Activated T-cell treated with anti-CD3 and anti-CD28 coated beads, Interleukin-2, amount 50 U/mL, for 1 hour (primary cell): ENCODE data around the gene KDM7A.

Experiments
- DNase-seq: peaks from one replicate; pipeline ENCODE4 v3.0.0-alpha.2; 2020

The KDM7A gene

GRCh38 chr7:140081774-140082425 lies 94.9 kb downstream of the KDM7A start:
- DNase-seq = no peak

- DNase-seq = no peak
Measured at GRCh38 chr7:140080919-140081318, 95.9 kb downstream of the KDM7A start.

GRCh38 chr7:140079121-140079536 lies 97.7 kb downstream of the KDM7A start:
- no peak for DNase-seq

DNA sequence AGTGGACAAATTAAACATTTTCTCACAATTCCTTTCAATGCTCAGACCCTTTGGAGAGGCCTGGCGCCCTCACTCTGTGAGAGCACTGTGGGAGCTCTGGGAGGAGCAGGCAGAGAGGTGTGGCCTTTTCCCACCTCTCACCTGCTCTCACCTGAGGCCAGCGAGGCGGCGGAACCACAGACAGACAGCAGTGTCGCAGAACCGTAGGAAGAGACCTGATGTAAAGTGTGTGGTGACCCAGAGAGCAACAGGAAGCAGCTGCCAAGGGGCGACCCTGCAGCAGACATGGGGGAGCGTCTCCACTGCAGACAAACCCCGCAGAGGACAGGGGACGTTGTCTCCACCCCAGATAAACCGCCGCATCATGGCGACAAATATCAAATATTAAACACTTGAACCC lies 98.4 kb downstream of the KDM7A start:
- no peak for DNase-seq

DNA sequence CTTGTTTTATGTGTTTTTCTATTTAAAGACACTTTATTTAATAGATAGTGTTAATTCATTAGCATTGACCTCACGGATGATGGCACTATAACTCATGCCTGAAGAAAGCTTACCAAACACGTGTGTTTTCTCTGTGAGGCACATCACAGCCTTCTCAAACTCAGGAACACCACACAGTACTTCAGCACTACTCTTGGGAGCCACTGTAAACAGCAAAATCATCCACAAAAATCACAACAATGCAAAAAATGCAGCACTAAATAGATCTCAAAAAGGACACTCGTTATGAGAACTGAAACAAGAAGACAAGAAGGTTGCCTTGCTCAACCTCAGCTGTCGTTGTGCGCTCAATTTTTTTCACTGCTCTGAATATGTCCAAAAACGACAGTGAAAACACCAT lies 102.0 kb downstream of the KDM7A start:
- DNase-seq = no peak

DNA sequence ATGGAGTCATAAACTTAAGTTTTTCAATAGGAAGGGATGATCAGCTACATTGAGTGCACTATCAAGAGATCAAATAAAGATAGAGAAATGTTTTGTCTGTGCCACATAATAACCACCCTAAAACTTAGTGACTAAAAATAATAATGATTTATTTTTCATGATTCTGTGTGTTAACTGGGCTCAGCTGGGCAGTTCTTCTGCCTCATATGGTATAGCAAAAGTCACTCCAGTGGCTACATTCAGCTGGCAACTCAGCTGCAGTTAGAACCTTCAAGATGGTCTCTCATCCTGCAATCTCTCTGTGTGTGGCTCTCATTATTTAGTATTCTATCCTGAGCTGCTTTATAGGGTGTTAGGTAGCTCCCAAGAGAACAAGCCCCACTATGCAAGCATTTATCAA lies 106.2 kb downstream of the KDM7A start:
- no peak for DNase-seq

DNA sequence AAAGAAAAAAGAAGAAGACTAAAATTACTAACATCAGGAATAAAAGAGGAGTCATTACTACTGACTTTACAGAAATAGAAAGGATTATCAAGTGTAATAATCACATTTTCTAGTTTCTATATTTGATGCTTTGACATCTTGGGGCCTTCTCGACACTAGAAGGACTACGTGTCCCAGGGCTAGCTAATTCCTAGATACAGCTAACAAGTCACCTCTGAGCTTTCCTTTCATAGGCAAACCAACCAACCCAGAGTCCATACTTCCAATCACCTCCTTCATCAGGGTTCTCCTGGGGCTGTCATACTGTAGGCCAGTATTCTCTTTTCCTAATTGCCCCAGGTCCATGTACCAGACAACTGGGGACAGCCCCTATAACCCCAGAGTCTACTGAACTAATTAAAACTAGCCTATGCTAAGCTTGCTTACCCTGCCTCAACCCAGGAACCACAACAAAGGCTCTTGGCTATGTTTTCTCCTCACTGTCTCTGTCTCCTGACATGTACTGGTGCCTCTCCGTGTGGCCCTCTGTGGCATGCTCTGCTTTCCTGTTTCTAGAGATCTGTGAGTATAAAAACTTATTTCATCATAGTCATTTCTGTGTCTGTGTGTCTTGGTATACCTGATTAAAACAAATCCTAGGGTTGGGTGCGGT lies 107.4 kb downstream of the KDM7A start:
- DNase-seq = no peak

DNA sequence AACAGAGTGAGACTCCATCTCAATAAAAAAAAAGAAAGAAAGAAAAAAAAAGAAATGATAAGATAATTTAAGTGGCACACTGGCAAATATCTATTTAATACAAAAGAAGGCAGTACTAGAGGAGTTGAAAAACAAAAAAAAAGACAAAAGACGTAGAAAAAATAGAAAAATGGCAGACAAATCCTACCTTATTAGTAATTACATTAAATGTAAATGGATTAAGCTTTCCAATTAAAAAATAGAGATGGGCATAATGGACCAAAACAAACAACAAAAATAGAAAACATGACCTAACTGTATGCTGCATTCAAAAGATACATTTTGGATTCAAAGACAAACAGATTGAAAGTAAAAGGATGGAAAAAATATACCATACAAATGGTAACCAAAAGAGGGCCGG lies 108.8 kb downstream of the KDM7A start:
- no peak for DNase-seq

DNA sequence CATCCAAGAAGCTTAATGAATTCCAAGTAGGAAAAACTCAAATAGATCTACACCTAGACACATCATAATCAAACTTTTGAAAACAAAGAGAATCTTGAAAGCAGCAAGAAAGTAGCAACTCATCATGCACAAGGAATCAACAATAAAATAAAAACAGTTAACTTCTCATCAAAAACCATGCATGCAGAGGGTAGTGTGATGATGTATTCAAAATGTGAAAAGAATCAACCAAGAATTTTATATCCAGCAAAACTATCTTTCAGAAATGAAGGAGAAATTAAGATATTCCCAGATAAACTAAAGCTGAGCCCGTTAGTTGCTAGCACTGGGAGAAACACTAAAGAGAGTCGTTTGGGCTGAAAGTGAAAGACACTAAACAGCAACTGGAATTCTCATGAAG lies 109.7 kb downstream of the KDM7A start:
- no peak for DNase-seq

DNA sequence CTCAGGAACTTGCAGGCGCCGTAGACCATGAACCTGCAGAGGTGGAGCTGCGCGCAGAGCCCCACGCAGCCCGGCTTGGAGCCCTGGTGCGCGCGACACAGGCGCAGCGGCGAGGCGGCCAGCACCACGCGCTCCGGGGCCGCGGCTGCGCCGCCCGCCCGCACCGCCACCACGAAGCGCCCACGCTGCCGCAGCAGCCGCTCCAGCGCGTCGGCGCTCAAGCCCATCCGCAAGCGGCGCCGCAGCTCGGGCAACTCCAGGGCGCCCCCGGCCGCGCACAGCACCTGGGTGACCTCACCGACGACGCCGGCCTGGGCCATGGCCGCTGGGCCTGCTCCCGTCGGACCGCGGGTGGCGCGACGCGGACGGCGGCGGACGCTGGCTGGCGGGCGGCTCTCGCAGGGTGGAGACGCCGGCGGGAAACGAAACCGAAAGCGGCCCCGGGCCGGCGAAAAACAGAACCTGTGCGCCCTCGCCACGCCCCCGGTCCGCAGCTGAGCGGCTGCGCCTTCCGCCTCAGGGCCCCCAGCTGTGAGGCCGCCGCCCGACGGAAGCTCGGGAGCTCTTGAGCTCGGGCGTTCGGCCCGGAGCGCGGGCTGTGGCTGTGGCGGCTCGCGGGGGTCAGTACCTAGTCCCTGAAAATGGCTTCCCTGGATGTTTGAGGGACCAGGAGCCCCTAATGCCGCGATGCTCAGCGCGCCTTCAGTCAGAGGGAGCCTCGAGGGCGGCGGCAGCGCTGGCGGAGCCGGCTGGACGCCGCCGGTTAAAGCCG lies 114.1 kb downstream of the KDM7A start, which contains the start of gene PARP12:
PARP12 (minus strand) TSS at position 424 of the 772 bp plus-strand sequence; CDS start at position 320, 104 bp downstream.
- DNase-seq = peak; percentile 90

- DNase-seq = peak; percentile 67
Measured at GRCh38 chr7:140062118-140062527, 114.7 kb downstream of the KDM7A start.

DNA sequence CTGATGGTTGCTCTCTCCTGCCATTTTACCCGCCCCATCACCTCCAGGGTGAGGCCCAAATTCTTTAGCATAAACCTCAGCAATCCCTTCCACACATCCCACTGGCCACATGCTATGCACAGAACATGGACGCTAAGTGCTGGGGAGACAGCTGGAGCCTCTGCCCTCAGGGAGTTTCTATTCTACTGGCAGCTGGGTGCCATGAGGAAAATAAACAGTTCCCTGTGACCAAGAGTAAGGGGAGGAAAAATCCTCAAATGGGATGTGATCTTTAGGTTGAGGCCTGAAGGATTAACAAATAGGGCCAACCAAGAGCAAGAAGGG lies 115.2 kb downstream of the KDM7A start:
- no peak for DNase-seq

DNA sequence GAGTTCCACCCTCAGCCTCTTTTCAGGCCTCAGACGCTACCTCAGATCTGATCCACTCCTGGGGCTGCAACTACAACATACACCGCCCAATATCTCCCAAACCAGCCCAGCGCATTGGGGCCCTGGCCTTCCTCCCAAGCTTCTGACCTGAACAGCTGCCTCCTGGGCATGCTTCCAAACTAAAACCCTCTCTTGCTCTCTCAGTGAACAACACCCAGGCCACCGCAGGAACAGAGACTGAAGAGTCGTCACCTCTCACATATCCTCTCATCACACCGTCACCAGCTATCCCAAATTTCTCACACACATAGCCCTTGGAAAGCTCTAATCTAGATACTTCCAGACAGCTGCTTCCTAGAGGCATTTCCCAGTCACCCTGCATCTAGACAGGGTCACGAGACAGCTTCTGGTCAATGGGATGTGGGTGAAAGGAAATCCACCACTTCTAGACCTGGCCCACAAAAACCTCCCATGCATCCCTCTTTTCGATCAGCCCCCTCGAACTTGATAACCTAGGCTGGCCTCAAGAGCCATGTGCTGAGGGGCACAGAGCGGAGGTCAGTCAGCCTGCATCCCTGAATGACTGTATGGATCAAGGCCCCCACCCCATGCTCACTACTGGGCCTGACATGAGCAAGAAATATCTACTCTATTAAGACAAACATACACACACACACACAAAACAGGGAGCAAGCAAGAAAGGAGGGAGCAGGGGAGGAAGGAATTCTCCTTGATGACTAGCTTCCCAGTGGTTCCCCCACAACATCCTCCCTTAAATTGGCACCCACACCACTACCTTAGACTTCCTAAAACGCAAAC lies 115.8 kb downstream of the KDM7A start:
- DNase-seq = no peak

GRCh38 chr7:140060243-140060630 lies 116.5 kb downstream of the KDM7A start:
- DNase-seq = no peak

- peak; percentile 47 for DNase-seq
Measured at GRCh38 chr7:140059273-140060242, 117.2 kb downstream of the KDM7A start.

DNA sequence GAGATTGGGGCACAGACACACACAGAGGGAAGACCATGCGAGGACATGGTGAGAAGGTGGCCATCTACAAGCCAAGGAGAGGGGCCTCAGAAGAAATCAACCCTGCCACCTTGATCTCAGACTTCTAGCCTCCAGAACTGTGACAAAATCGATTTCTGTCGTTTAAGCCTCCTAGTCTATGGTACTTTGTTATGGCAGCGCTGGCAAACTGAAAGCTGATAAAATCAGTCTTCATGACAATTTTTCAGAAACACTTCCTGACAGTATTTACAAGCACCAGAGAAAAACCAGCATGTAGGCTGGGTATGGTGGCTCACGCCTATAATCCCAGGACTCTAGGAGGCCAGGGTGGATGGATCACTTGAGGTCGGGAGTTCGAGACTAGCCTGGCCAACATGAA lies 118.3 kb downstream of the KDM7A start:
- DNase-seq = no peak

DNA sequence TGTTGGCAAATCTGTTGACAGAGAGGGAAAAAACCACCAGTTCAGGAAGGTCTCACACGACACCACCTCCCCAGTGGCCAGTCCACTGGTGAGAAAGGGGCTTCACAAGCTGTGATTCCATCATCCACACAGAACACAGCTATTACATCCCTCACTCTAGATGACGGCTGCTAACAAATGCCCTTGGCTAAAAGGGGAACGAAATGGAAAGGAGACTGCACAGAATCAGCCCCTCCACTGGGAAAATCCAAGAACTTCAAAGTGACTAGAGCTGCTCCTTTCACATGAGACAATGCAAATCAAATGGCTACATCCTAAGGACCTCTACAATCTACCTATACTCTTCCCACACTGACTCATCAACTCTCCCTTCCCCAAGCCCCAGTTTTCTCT lies 119.6 kb downstream of the KDM7A start:
- DNase-seq = no peak

DNA sequence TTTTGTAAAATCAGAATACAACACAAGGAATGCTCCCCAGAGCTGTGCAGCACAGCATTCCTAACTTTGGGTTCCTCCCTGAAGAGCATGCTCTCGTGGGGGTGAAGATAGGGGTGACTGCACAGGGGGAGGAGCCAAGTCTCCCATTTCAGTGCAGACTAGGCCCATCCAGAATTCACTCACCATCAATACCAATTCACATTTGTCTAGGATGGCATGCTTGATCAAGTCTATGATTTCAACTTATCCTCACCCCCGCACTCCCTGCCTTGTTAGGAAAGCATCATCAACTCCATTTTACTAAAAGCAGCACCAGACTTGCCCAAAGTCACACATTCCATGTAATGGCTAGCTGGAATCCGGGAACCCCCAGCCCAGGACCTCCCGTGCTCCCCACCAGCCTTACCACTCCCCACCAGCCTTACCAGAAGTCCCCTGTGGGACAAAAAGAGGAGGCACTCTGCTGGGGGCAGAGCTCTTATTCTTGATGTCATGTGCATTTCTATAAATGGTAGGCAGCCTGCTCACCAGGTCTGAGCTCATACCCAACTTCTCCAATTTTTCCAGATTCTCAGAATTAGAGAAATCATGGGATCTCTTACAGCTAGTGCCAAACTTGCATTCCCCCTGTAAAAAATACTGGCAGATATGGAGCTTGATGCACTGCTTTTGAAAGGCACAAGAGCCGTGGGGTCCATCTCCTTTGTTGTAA lies 120.2 kb downstream of the KDM7A start:
- DNase-seq = no peak

DNA sequence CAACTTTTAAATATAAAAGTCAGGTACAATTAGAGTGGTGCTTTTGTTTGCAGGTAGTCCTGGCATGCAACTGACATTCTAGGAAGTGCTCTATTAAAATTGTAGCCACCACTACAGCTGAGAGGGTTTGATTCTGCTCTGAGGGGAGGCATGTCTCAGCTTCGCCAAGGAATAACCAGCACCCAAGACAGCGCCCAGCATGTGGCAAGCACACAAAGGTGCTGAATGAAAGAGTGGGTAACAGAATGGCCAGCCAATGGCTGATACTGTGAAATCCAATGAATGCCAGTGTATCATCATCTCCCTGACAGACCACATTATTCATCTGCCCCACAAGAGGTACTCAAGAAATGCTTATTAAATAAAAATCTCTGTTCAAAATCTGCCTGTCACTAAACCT lies 121.0 kb downstream of the KDM7A start:
- DNase-seq = no peak

DNA sequence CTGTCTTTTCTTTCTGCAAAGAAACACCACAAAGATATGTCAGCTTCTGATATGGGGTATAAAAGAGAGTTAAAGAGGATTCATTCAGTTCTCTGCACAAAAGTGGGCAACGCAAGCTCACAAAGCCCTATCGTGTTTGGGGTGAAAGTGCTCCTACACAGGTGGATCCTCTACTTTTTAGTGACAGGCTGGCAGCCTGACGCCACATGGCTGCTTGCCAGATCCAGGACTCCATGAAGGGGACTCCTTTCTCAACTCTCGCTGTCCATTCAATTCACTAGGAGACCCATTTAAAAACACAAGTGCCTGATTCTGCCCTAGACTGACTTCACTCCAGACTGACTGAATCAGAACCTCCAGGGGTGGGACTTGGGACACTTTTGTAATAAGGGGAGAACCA lies 122.0 kb downstream of the KDM7A start:
- no peak for DNase-seq

- DNase-seq = no peak
Measured at GRCh38 chr7:140053812-140054539, 122.8 kb downstream of the KDM7A start.
